Liver (tissue), 3 donors: ENCODE results near the gene PUSL1.

Experiments
- ATF3 ChIP-seq: IDR thresholded peaks from 2 replicates; pipeline ENCODE4 v1.6.1; 2016; ENCODE audit warnings: antibody characterized with exemption
- CTCF ChIP-seq: fragments of 150-350 bp; IDR thresholded peaks from 2 replicates; pipeline ENCODE4 v1.5.1; 2017; ENCODE audit warnings: improper control_type of control experiment, low read depth, low read length; ENCODE audit not compliant: missing input control
- EGR1 ChIP-seq, 2 donors: IDR thresholded peaks; 2 replicates each; pipeline ENCODE4 v1.6.1; 2016 to 2018; ENCODE audit warnings: antibody characterized with exemption in 2 of 2, low read depth in 2 of 2
- FOXA1 ChIP-seq: IDR thresholded peaks from 2 replicates; pipeline ENCODE4 v1.6.1; 2016; ENCODE audit warnings: antibody characterized with exemption
- GABPA ChIP-seq, 2 donors: IDR thresholded peaks in 1 of 2; conservative IDR thresholded peaks in 1 of 2; 2 replicates each; pipeline ENCODE4 v1.6.1; 2016; ENCODE audit warnings: antibody characterized with exemption in 2 of 2, mild to moderate bottlenecking in 1 of 2, moderate library complexity in 1 of 2
- JUND ChIP-seq, 2 donors: IDR thresholded peaks; 2 replicates each; pipeline ENCODE4 v1.6.1; 2016; ENCODE audit warnings: antibody characterized with exemption in 2 of 2
- MAX ChIP-seq: IDR thresholded peaks from 2 replicates; pipeline ENCODE4 v1.6.1; 2016; ENCODE audit warnings: antibody characterized with exemption
- RAD21 ChIP-seq, 2 donors: IDR thresholded peaks; 2 replicates each; pipeline ENCODE4 v1.6.1; 2016; ENCODE audit warnings: antibody characterized with exemption in 2 of 2, mild to moderate bottlenecking in 2 of 2
- REST ChIP-seq: IDR thresholded peaks from 2 replicates; pipeline ENCODE4 v1.6.1; 2016; ENCODE audit warnings: antibody characterized with exemption, mild to moderate bottlenecking
- RXRA ChIP-seq, 2 donors: IDR thresholded peaks; 2 replicates each; pipeline ENCODE4 v1.6.1; 2017 to 2018; ENCODE audit warnings: antibody characterized with exemption in 2 of 2, mild to moderate bottlenecking in 1 of 2
- SP1 ChIP-seq: IDR thresholded peaks from 2 replicates; pipeline ENCODE4 v1.6.1; 2018; ENCODE audit warnings: antibody characterized with exemption, mild to moderate bottlenecking
- TAF1 ChIP-seq: conservative IDR thresholded peaks from 2 replicates; pipeline ENCODE4 v1.6.1; 2016; ENCODE audit warnings: antibody characterized with exemption, mild to moderate bottlenecking
- YY1 ChIP-seq: IDR thresholded peaks from 2 replicates; pipeline ENCODE4 v1.6.1; 2016; ENCODE audit warnings: antibody characterized with exemption, mild to moderate bottlenecking
- ZBTB33 ChIP-seq: IDR thresholded peaks from 2 replicates; pipeline ENCODE4 v1.6.1; 2016; ENCODE audit warnings: antibody characterized with exemption
- donor health status: healthy.
- donor health status: healthy.

- TF ChIP-seq CTCF (no peak), RAD21 (IDR thresholded peaks at IDR 0.05) (no peak), EGR1 (IDR thresholded peaks at IDR 0.05; ENCODE audit: low read depth in 2 of 2) (no peak), YY1 (no peak), ATF3 (no peak), ZBTB33 (no peak), GABPA (IDR thresholded peaks at IDR 0.05 in 1 of 2, conservative IDR thresholded peaks at IDR 0.05 in 1 of 2) (no peak), FOXA1 (no peak), RXRA (IDR thresholded peaks at IDR 0.05) (no peak), SP1 (no peak), TAF1 (no peak), MAX (no peak), REST (no peak), JUND (IDR thresholded peaks at IDR 0.05) (no peak)
These were observed 33.7 kb downstream of the PUSL1 start for GRCh38 chr1:1342061-1342562.
